Parathyroid adenoma (tissue), 2 donors: ENCODE data around the gene INO80.
A peak's percentile ranks its signal among the peaks of the same experiment; 100 is the strongest.

Experiments
- H2AFZ ChIP-seq: fragments of 300-600 bp; sonication (generic); one replicate; pipeline ENCODE4 v1.7.0; 2017; ENCODE audit warnings: antibody characterized with exemption, mild to moderate bottlenecking
- H3K27ac ChIP-seq: fragments of 300-600 bp; sonication (generic); one replicate; pipeline ENCODE4 v1.7.0; 2017
- H3K27me3 ChIP-seq: fragments of 300-600 bp; sonication (generic); one replicate; pipeline ENCODE4 v1.7.0; 2017; ENCODE audit warnings: low read length; ENCODE audit not compliant: control insufficient read depth, insufficient read depth
- H3K36me3 ChIP-seq: fragments of 300-600 bp; sonication (generic); one replicate; pipeline ENCODE4 v1.7.0; 2017; ENCODE audit warnings: low read length; ENCODE audit not compliant: control insufficient read depth, insufficient read depth
- H3K4me1 ChIP-seq: fragments of 300-600 bp; sonication (generic); one replicate; pipeline ENCODE4 v1.7.0; 2017; ENCODE audit warnings: control low read depth
- H3K4me2 ChIP-seq: fragments of 300-600 bp; sonication (generic); one replicate; pipeline ENCODE4 v1.7.0; 2017; ENCODE audit warnings: low read length
- H3K4me3 ChIP-seq: fragments of 300-600 bp; sonication (generic); one replicate; pipeline ENCODE4 v1.7.0; 2017; ENCODE audit warnings: low read depth, low read length
- H3K79me2 ChIP-seq: fragments of 300-600 bp; sonication (generic); one replicate; pipeline ENCODE4 v1.7.0; 2017; ENCODE audit warnings: control low read depth
- H3K9ac ChIP-seq: fragments of 300-600 bp; sonication (generic); one replicate; pipeline ENCODE4 v1.7.0; 2017; ENCODE audit warnings: mild to moderate bottlenecking
- H3K9me3 ChIP-seq: fragments of 300-600 bp; sonication (generic); one replicate; pipeline ENCODE4 v1.7.0; 2017; ENCODE audit warnings: low read length; ENCODE audit not compliant: control insufficient read depth
- TF ChIP-seq, protein P1 (sequence below): fragments of 300-600 bp; sonication (generic); IDR thresholded peaks from one replicate; pipeline ENCODE4 v1.7.0; 2017; ENCODE audit warnings: antibody characterized with exemption, mild to moderate bottlenecking
- donor health status: primary hyperparathyroidism.

Gene INO80

GRCh38 chr15:41116962-41117252, 827 bp upstream of the INO80 start:
- no peak overlapping the region for H3K9ac ChIP-seq
- peak overlapping the region; percentile 97 for H3K27ac ChIP-seq
- peak overlapping the region; percentile 90 for H3K4me2 ChIP-seq
- no peaks in the 10 kb centered on the region for H3K9me3 ChIP-seq
- TF ChIP-seq, protein P1, sequence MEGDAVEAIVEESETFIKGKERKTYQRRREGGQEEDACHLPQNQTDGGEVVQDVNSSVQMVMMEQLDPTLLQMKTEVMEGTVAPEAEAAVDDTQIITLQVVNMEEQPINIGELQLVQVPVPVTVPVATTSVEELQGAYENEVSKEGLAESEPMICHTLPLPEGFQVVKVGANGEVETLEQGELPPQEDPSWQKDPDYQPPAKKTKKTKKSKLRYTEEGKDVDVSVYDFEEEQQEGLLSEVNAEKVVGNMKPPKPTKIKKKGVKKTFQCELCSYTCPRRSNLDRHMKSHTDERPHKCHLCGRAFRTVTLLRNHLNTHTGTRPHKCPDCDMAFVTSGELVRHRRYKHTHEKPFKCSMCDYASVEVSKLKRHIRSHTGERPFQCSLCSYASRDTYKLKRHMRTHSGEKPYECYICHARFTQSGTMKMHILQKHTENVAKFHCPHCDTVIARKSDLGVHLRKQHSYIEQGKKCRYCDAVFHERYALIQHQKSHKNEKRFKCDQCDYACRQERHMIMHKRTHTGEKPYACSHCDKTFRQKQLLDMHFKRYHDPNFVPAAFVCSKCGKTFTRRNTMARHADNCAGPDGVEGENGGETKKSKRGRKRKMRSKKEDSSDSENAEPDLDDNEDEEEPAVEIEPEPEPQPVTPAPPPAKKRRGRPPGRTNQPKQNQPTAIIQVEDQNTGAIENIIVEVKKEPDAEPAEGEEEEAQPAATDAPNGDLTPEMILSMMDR, result no peak
- peak overlapping the region; percentile 97 for H2AFZ ChIP-seq
- peaks cover 3% of the 10 kb centered on the region for H3K79me2 ChIP-seq
- peak overlapping the region; percentile 98 for H3K4me3 ChIP-seq
- no peaks in the 10 kb centered on the region for H3K36me3 ChIP-seq
- no peaks in the 10 kb centered on the region for H3K27me3 ChIP-seq
- peaks cover 3% of the 10 kb centered on the region for H3K4me1 ChIP-seq

DNA sequence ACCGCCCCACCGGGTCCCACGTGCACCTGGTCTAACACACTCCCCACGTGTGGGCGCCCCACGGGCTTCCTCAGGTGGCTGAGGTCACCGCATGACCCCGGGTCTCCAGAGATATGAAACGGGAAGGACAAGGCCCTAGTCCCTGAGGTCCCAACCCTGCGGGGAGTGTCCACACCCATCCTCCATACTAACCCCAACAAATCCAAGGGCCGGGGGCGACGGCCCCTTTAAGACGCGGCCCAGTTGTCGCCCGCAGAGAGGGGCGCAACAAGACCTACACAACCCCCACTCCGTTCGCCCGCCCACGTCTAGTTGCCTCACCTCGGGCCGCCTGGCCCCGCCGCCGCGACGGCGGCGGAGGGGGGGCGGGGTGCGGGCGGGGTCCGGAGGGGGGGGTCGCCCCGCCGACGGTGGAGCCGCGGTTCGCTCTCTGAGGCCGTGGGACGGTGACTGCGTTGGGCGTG, 396 bp downstream of the INO80 start:
- Histone ChIP-seq H3K4me2 (peak overlapping the region; percentile 68), H3K4me1 (peaks cover 3% of the 10 kb centered on the region), H3K36me3 (no peaks in the 10 kb centered on the region), H3K4me3 (peak overlapping the region; percentile 98), H3K9ac (peak overlapping the region; percentile 89), H3K79me2 (peaks cover 5% of the 10 kb centered on the region), H3K9me3 (no peaks in the 10 kb centered on the region), H2AFZ (peak overlapping the region; percentile 97), H3K27ac (peak overlapping the region; percentile 97), H3K27me3 (no peaks in the 10 kb centered on the region)
- TF ChIP-seq, protein P1, result no peak

- TF ChIP-seq, protein P1, result no peak
- no peak overlapping the region for H3K9ac ChIP-seq
- H3K27ac ChIP-seq, result peak overlapping the region; percentile 97
- peaks cover 3% of the 10 kb centered on the region for H3K4me1 ChIP-seq
- peaks cover 7% of the 10 kb centered on the region for H3K79me2 ChIP-seq
- H3K4me2 ChIP-seq, result peak overlapping the region; percentile 68
- H2AFZ ChIP-seq, result peak overlapping the region; percentile 97
- peak overlapping the region; percentile 98 for H3K4me3 ChIP-seq
- H3K9me3 ChIP-seq, result no peaks in the 10 kb centered on the region
- no peaks in the 10 kb centered on the region for H3K36me3 ChIP-seq
- no peaks in the 10 kb centered on the region for H3K27me3 ChIP-seq
Measured at GRCh38 chr15:41115161-41115651, 874 bp downstream of the INO80 start.

- no peaks in the 10 kb centered on the region for H3K4me1 ChIP-seq
- H3K4me2 ChIP-seq, result no peak overlapping the region
- no peaks in the 10 kb centered on the region for H3K9me3 ChIP-seq
- H3K79me2 ChIP-seq, result peaks cover 20% of the 10 kb centered on the region
- no peak overlapping the region for H3K27ac ChIP-seq
- no peak overlapping the region for H3K9ac ChIP-seq
- TF ChIP-seq, protein P1, result no peak
- H3K4me3 ChIP-seq, result no peak overlapping the region
- H3K36me3 ChIP-seq, result no peaks in the 10 kb centered on the region
- no peaks in the 10 kb centered on the region for H3K27me3 ChIP-seq
- H2AFZ ChIP-seq, result no peak overlapping the region
Measured at GRCh38 chr15:41106947-41107346, 9.1 kb downstream of the INO80 start.
